ENCODE results near the gene KATNAL2.

- TF ChIP-seq, protein P1, sequence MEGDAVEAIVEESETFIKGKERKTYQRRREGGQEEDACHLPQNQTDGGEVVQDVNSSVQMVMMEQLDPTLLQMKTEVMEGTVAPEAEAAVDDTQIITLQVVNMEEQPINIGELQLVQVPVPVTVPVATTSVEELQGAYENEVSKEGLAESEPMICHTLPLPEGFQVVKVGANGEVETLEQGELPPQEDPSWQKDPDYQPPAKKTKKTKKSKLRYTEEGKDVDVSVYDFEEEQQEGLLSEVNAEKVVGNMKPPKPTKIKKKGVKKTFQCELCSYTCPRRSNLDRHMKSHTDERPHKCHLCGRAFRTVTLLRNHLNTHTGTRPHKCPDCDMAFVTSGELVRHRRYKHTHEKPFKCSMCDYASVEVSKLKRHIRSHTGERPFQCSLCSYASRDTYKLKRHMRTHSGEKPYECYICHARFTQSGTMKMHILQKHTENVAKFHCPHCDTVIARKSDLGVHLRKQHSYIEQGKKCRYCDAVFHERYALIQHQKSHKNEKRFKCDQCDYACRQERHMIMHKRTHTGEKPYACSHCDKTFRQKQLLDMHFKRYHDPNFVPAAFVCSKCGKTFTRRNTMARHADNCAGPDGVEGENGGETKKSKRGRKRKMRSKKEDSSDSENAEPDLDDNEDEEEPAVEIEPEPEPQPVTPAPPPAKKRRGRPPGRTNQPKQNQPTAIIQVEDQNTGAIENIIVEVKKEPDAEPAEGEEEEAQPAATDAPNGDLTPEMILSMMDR (IDR thresholded peaks at IDR 0.05): no peak
- no peak for TF ChIP-seq POLR2A (IDR thresholded peaks at IDR 0.05)
Observed at GRCh38 chr18:47054369-47054768, 137.0 kb downstream of the KATNAL2 start.
